Measurements from ENCODE around the gene NFILZ. TPM values are rescaled to one million over a fixed set of nuclear protein-coding genes. Genes with fewer than 3 reads are reported as not detected.

Gene NFILZ
- total RNA-seq, 4 donors from 2014 or later: not detected

- Histone ChIP-seq H3K27me3 (no peaks in the 10 kb centered on the region), H3K4me3 (no peak overlapping the region), H3K36me3 (no peaks in the 10 kb centered on the region), H3K27ac (no peak overlapping the region), H3K4me1 (no peaks in the 10 kb centered on the region), H3K9me3 (no peaks in the 10 kb centered on the region)
- no peak for DNase-seq
- no peak for TF ChIP-seq POLR2A (IDR thresholded peaks at IDR 0.05)
- no peak for TF ChIP-seq CTCF (IDR thresholded peaks at IDR 0.05)
These were observed 31.8 kb downstream of the NFILZ start for GRCh38 chr19:8662263-8662662.

GRCh38 chr19:8663920-8664670 lies 33.7 kb downstream of the NFILZ start:
- no peak for TF ChIP-seq POLR2A (IDR thresholded peaks at IDR 0.05)
- no peak for TF ChIP-seq CTCF (IDR thresholded peaks at IDR 0.05)
- Histone ChIP-seq H3K9me3 (no peaks in the 10 kb centered on the region), H3K4me1 (no peaks in the 10 kb centered on the region), H3K36me3 (no peaks in the 10 kb centered on the region), H3K4me3 (peak overlapping the region in 1 of 4 donors; percentile 6), H3K27ac (no peak overlapping the region), H3K27me3 (no peaks in the 10 kb centered on the region)
- DNase-seq: peak in 1 of 3 donors; percentile 34

GRCh38 chr19:8664671-8665057 lies 34.2 kb downstream of the NFILZ start:
- no peaks in the 10 kb centered on the region for H3K27me3 ChIP-seq
- DNase-seq: no peak
- TF ChIP-seq POLR2A (IDR thresholded peaks at IDR 0.05) (no peak), CTCF (IDR thresholded peaks at IDR 0.05) (no peak)
- peak overlapping the region in 1 of 4 donors; percentile 6 for H3K4me3 ChIP-seq
- H3K36me3 ChIP-seq: no peaks in the 10 kb centered on the region
- H3K9me3 ChIP-seq: no peaks in the 10 kb centered on the region
- H3K4me1 ChIP-seq: no peaks in the 10 kb centered on the region
- no peak overlapping the region for H3K27ac ChIP-seq

GRCh38 chr19:8665468-8666213 lies 35.2 kb downstream of the NFILZ start:
- H3K9me3 ChIP-seq: no peaks in the 10 kb centered on the region
- no peak for DNase-seq
- no peaks in the 10 kb centered on the region for H3K36me3 ChIP-seq
- H3K27me3 ChIP-seq: no peaks in the 10 kb centered on the region
- no peaks in the 10 kb centered on the region for H3K4me1 ChIP-seq
- no peak overlapping the region for H3K4me3 ChIP-seq
- no peak for TF ChIP-seq CTCF (IDR thresholded peaks at IDR 0.05)
- no peak for TF ChIP-seq POLR2A (IDR thresholded peaks at IDR 0.05)
- no peak overlapping the region for H3K27ac ChIP-seq

- Histone ChIP-seq H3K27me3 (no peaks in the 10 kb centered on the region), H3K4me1 (no peaks in the 10 kb centered on the region), H3K27ac (no peak overlapping the region), H3K9me3 (no peaks in the 10 kb centered on the region), H3K36me3 (no peaks in the 10 kb centered on the region), H3K4me3 (no peak overlapping the region)
- no peak for TF ChIP-seq CTCF (IDR thresholded peaks at IDR 0.05)
- TF ChIP-seq POLR2A (IDR thresholded peaks at IDR 0.05): no peak
- DNase-seq: no peak
These were observed 36.5 kb downstream of the NFILZ start for GRCh38 chr19:8666814-8667405.
